HG03457 (cell line): ENCODE measurements around the gene MAEL.
A peak's percentile ranks its signal among the peaks of the same experiment; 100 is the strongest.

Experiments
- ATAC-seq: cut with Tn5 transposase; IDR thresholded peaks from one replicate; pipeline ENCODE4 v1.9.1; 2021; ENCODE audit warnings: moderate number of reproducible peaks; ENCODE audit not compliant: unreplicated experiment

Gene MAEL

GRCh38 chr1:166988974-166989515 lies at the start of gene MAEL:
TSS of gene MAEL (plus strand) at chr1:166989280. CDS start at chr1:166989353, 73 bp downstream.
- no peak for ATAC-seq

- no peak for ATAC-seq
Measured at GRCh38 chr1:166939741-166940375, 49.2 kb upstream of the MAEL start.

GRCh38 chr1:166944186-166944967 lies 44.7 kb upstream of the MAEL start:
- ATAC-seq: no peak

GRCh38 chr1:166947398-166948043 lies 41.6 kb upstream of the MAEL start:
- no peak for ATAC-seq

DNA sequence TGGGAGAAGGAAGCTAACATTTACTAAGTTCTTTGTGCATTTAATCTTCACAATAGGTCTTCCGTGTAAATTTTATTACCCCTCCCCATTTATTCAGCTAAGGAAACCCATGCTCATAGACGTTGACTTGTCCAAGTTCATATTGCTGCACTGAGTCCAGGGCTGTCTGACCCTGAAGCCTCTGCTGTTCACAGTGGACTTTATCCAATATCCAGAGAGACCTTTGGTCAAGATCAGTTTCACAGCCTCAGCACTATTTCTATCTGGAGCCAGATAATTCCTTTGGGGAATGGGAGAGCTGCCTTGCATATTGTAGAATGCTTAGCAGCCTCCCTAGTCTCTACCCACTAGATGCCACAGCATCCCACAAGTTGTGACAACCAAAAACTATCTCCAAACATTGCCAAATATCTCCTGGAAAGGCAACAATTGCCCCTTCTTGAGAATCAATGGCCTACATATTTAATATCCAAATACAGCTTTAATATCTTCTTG lies 40.2 kb upstream of the MAEL start:
- no peak for ATAC-seq

GRCh38 chr1:166950156-166950555 lies 38.9 kb upstream of the MAEL start:
- no peak for ATAC-seq

GRCh38 chr1:166951050-166951449 lies 38.0 kb upstream of the MAEL start:
- no peak for ATAC-seq

GRCh38 chr1:166952002-166952746 lies 36.9 kb upstream of the MAEL start:
- ATAC-seq: no peak

- ATAC-seq: no peak
Measured at GRCh38 chr1:166953491-166953890, 35.6 kb upstream of the MAEL start.

DNA sequence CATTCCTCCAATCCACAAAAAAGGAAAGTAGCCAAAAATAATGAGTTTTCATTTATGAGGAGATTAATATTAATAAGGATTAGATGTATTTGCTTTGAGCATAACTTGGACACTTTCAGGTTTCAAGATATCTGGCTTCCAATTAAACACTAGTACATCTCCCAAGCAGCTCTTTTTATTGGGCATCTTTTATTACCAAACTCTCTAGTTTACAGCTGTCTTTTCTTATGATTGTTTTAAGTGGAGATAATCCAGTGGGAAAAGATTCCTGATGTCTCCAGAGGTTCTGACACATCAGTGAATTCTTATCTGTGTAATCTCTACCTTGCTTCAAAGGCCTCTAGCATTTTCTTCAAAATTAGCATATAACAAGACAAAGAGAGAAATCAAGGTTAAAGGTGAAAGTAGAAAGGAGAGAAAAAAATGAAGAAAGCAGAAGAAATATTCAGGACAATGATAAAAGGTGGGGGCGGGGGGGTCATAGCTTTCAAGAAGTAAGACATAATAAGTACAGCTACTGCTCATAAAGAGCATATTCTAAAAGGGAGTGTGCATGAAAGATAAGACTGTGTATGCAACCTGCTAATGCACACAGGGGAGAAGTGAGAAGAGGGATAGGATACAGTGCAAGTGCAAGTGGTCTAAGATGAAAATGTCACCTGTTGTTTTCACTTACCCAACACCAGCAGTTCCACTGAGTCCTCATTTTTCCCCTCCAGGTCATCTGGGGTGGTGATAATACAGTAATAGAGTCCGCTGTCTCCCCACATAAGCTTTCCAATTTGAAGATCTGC lies 32.8 kb upstream of the MAEL start:
- no peak for ATAC-seq

DNA sequence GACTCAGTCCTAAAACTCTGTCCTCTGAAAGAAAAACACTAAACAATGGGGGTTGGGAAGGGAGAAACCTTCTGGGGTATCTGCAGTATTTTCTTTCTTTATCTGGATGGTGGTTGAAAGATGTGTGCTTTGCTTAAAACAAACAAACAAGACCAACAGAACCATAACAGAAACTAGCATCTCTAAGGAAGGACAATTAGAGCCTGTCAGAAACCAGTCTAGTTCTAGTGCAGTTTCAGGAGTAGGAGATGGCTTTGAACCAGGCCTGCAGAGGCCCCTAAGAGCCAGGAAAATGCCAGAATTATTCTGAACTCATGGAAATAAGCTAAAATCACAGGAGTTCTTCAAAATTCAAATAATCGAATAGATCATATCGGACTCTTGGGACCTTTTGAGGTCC lies 32.2 kb upstream of the MAEL start:
- no peak for ATAC-seq

- peak; percentile 52 for ATAC-seq
Measured at GRCh38 chr1:166960858-166961474, 28.1 kb upstream of the MAEL start.

DNA sequence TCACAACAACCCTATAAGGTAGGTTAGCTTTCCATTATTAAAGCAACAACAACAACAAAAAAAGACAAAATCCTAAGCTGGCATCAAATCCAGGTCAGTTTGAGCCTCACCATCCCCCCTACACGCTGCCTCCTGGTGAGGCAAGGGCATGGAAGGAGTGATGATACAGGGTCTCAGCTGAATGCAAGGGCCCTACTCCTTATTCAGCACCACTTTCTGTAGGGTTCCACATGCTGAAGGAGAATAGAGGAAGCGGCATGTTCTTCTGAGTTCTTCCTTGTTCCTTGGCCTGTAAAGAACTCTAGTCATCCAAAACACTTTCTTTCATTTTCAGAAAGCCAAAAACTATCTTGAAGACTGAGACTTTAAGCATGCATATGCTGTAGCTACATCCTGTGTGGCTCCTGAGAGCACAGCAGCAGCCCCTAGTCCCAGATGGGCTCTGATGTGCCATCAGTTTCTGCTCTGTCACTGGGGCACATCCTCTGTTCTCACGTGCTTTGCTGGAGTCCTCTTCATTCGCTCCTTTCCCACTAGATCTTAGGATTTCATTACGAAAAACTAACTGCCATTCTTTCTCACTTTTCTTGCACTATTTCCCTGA lies 19.9 kb upstream of the MAEL start:
- ATAC-seq: peak; percentile 82

GRCh38 chr1:166971252-166971651 lies 17.8 kb upstream of the MAEL start:
- ATAC-seq: no peak

DNA sequence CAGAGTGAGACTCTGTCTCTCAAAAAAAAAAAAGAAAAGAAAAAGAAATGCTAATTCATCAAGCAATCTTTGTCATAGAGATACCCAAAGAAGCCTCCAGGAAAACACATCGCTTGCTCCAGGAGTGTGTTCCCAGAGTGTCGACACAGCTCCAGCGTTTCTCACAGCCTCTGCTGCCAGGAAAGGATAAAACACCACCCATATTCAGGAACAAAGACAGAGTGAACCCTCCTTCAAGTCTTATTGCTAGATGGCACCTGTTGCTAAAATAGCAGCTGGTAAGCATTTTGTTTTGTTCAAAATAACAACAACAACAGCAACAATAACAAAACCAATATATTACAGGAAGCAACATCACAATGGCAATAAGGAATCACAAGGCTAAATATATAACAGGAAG lies 16.9 kb upstream of the MAEL start:
- ATAC-seq: no peak

- ATAC-seq: no peak
Measured at GRCh38 chr1:166972826-166973225, 16.3 kb upstream of the MAEL start.

DNA sequence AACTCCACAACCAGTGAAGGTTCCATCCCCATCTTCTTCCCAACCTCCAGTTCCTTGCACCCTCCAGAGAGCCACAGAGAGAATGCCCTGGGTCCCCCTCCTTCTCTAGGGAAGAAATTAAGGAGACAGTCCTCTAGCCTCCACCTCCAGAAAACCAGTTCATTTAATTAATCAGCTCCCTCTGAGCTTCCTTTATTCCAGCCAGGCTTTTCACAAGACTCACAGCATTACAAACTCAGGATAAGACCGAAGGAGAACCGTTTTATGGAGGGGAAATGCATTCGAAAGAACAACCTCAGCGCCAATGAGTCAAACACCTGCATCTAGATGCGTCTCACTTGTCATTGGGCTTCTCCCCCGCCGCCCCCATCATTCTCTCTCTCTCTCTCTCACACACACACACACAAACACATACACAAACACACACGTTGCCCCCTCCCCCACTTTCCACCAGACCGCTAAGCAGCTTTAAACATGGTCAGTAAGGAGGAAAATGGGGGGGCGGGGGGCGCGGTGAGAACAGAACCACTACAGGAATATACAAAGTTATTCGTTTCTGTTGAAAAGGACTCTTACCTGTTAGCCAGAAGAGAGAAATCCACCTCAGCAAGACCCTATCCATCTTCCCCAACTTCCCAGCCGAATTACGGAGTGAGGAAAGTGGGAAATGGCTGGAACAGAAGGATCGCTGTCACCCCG lies 14.3 kb upstream of the MAEL start:
- ATAC-seq: no peak

- no peak for ATAC-seq
Measured at GRCh38 chr1:166975361-166976129, 13.5 kb upstream of the MAEL start, which contains the start of gene ILDR2. TSS of gene ILDR2 (minus strand) at chr1:166975540. CDS start at chr1:166975268, 272 bp downstream.
